GM23248 (cell line): ENCODE measurements around the gene OR2F1.

Experiments
- EZH2 ChIP-seq: fragments of 200-600 bp; sonication (generic); IDR thresholded peaks from 2 replicates; pipeline ENCODE4 v1.6.1; 2018; ENCODE audit warnings: antibody characterized with exemption, mild to moderate bottlenecking; ENCODE audit not compliant: insufficient read depth, poor library complexity, severe bottlenecking
- EZH2phosphoT487 ChIP-seq: fragments of 200-600 bp; sonication (generic); IDR thresholded peaks from 2 replicates; pipeline ENCODE4 v1.6.1; 2018; ENCODE audit warnings: antibody characterized with exemption, moderate library complexity, mild to moderate bottlenecking, low read depth; ENCODE audit not compliant: insufficient read depth

GRCh38 chr7:143979998-143980397 is 25.4 kb downstream of the OR2F1 start:
- TF ChIP-seq EZH2 (no peak), EZH2phosphoT487 (no peak)
